HG03139 (cell line): Measurements from ENCODE around the gene ARID5B.

Source experiments
- ATAC-seq: cut with Tn5 transposase; IDR thresholded peaks from one replicate; pipeline ENCODE4 v1.9.1; 2021; ENCODE audit not compliant: unreplicated experiment

The ARID5B gene

GRCh38 chr10:61933859-61934555 is 32.5 kb downstream of the ARID5B start:
- ATAC-seq: no peak

- no peak for ATAC-seq
Measured at GRCh38 chr10:61935077-61935476, 33.6 kb downstream of the ARID5B start.

GRCh38 chr10:61936770-61937169 is 35.3 kb downstream of the ARID5B start:
- ATAC-seq: no peak

- no peak for ATAC-seq
Measured at GRCh38 chr10:61937631-61938351, 36.3 kb downstream of the ARID5B start.

GRCh38 chr10:61939902-61940301 is 38.4 kb downstream of the ARID5B start:
- no peak for ATAC-seq

- ATAC-seq: no peak
Measured at GRCh38 chr10:61941202-61941681, 39.7 kb downstream of the ARID5B start.

- ATAC-seq: no peak
Measured at GRCh38 chr10:61942604-61943461, 41.3 kb downstream of the ARID5B start.

GRCh38 chr10:61943674-61944378 is 42.3 kb downstream of the ARID5B start:
- ATAC-seq: no peak

- ATAC-seq: no peak
Measured at GRCh38 chr10:61944410-61945147, 43.1 kb downstream of the ARID5B start.

GRCh38 chr10:61949687-61950086 is 48.2 kb downstream of the ARID5B start:
- no peak for ATAC-seq

- ATAC-seq: no peak
Measured at GRCh38 chr10:61950449-61951143, 49.1 kb downstream of the ARID5B start.

GRCh38 chr10:61951144-61951483 is 49.6 kb downstream of the ARID5B start:
- no peak for ATAC-seq

- no peak for ATAC-seq
Measured at GRCh38 chr10:61952028-61952674, 50.7 kb downstream of the ARID5B start.

- no peak for ATAC-seq
Measured at GRCh38 chr10:61953183-61953582, 51.7 kb downstream of the ARID5B start.

GRCh38 chr10:61957806-61958205 is 56.3 kb downstream of the ARID5B start:
- no peak for ATAC-seq

- ATAC-seq: no peak
Measured at GRCh38 chr10:61958311-61958710, 56.8 kb downstream of the ARID5B start.

- no peak for ATAC-seq
Measured at GRCh38 chr10:61958805-61959204, 57.3 kb downstream of the ARID5B start.

- no peak for ATAC-seq
Measured at GRCh38 chr10:61959814-61960213, 58.3 kb downstream of the ARID5B start.
